NCI-H510A (cell line): ENCODE data around the gene ING4.

ENCODE experiments used
- DNase-seq: peaks from one replicate; lab custom pipeline; 2025; lab: John Stamatoyannopoulos, UW

Gene ING4

DNA sequence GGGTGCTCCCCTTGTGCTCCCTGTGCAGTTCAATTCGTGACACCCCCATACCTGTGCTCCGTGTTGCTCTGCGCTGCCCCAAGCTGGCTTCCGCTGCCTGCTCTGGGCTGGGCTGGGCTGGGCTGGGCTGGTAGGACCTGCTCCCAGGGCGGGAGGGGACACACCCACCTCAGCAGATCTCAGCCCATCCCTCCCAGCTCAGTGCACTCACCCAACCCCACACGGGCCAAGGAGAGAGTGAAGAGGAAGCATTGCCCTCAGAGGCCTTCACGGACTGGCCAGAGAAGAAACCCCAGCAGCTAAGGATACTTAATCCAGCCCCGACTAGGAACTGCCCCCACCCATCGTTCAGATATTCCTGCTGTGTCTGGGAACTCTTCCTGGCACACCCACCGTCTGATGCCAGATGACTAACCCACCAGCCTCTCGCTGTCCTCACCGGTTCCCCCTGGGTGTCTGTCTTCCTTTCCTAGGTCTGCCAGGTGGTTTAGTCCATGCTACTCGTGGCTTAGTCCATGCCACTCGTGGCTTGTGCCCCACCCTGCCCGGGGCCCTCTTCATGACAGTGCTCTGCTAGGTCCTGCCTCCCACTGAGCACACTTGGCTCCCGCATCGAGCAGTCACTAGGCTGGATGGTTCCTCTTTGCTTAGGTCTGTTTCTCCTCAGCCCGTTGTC is 26.9 kb downstream of the ING4 start, which contains the start of gene LPAR5:
Gene LPAR5 (minus strand): TSS at position 104 of the 676 bp plus-strand sequence. CDS start 14,711 bp downstream, outside the sequence.
- no peak for DNase-seq

DNA sequence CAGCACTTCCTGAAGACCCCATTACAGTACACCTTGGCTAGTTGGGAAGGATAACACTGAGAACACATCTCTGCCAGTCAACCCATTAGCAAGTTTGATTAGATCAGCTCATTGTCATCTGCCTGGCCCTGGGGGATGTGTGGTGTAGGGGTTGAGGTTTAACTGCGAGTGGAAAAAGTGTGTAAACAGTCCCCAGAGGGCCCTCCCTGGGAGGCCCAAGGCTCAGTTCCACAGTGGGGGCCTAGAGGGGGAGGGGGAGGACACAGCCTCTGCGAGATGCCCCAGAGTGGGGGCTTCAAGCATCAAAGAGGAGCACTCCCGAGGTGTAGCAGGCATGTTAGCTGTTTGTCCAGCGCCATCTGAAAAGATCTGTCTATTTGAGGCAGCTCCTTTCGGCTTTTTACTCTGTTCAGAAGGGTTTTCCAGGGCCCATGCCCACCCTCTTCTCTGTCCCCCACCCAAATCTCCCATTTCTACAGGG is 27.5 kb downstream of the ING4 start:
- no peak for DNase-seq

DNA sequence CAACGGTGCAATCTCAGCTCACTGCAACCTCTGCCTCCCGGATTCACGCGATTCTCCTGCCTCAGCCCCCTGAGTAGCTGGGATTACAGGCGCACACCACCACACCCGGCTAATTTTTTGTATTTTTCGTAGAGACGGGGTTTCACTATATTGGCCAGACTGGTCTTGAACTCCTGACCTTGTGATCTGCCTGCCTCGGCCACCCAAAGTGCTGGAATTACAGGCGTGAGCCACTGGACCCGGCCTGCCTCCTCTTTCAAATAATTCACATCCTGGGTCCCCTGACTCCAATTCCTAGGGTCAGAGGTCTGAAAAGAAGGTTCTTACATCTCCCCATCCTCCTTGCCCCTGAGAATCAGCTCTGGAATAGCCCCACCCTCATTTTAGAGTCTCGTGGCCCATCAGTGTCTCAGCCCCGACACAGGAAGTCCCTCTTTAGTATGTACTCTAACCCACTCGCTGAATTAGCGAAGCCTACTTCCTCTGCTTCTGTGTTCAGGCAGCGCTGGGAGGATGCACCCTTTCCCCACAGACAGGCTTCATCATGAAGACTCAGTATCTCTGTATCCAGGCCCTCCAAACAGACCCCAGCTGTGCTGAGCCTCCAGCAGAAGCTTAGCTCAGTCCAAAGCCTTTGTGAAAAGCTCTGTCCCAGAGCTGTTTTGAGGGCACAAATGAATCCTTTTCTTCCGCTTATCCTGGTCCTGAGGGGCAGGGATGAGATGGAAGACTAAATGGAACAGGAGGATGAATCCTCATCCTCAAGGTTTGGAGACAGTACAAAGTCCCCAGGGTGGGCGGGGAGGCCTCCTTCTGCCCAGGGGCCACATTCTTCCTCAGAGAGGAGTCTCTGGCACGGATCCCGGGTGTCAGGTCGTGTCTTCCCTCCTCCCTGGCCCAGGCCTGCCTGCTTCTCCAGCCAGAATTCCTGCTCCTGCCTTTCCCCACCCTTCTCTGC is 30.6 kb downstream of the ING4 start:
- DNase-seq, result peak; percentile 44

DNA sequence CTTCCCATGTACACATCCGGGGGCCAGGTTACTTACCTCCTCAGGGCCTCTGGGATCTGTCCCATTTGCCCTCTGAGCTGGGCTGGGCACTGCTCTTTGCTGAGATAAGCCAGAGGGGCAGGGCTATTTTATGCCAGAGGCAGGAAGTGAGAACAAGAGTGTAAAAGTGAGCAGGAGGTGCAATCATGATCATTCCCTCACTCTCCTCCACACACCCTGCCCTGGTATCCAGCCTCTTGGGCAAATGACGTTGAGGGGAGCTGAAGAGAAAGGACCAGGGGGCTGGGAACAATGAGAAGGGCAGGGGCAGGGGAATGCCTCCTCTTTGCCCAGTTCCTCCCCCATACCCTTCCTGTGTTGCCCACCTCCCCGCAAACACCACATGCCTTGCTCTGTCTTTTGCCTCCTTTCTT is 31.4 kb downstream of the ING4 start:
- no peak for DNase-seq

DNA sequence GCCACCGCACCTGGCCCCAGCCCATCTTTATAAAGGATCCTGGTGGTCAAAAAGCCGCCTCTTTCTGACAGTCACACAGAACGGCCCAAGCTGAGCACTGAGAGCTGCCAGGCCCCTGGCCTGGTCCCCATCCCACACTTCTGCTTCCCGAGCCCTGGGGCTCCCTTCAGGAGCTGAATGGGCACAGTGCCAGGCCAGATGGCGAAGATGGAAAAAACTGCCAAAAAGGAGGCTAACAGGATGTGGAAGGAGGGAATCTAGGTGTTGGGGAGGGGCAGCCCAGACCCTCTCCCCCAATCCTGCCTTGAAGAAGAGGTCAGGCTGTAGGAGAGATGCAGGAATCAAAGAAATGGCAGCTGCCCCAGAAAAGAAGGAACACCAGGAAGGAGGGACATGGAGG is 32.2 kb downstream of the ING4 start:
- DNase-seq, result no peak

DNA sequence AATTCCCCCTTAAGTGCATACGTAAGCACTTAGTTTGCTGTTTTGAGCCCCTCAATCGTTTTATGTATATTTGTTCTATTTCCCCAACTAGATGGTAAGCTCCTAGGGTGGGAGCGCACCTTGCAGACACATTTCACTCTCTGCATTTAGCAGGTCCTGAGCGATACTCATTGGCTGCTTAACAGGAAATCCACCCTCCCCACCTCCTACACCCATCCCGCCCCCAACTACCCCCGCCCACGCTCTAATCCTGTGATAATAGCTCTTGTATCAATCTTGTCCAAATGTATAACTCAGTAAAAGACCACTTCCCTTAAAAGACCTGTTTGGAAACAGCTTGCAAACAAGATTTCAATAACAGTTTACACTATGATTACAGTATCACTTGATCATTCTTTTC is 35.3 kb downstream of the ING4 start:
- DNase-seq, result no peak

DNA sequence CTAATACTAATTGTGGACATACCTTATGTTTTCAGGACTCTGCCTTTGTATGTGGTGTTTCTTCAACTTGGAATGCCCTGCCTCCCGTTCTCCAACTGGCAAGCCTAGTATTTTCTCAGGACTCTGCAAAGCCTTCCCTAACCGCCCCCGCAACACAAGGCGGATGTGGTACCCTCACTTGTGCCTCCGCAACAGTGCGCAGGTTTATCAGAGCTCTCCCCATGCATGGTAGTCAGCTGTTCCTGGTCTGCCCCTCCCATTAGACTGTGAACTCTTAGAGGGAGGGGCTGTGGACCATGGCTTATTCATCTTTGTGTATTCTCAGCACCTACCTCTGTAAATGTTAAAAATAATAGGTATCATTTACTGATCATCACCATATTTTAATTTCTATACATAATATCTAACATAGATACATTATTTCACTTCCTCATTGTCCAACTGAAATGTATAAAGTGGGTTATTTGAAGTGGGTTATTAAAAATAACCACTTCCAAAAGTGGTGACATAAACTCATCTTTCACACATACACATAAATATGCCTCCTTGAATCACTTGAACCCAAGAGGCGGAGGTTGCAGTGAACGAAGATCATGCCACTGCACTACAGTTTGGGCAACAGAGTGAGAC is 36.1 kb downstream of the ING4 start:
- no peak for DNase-seq

DNA sequence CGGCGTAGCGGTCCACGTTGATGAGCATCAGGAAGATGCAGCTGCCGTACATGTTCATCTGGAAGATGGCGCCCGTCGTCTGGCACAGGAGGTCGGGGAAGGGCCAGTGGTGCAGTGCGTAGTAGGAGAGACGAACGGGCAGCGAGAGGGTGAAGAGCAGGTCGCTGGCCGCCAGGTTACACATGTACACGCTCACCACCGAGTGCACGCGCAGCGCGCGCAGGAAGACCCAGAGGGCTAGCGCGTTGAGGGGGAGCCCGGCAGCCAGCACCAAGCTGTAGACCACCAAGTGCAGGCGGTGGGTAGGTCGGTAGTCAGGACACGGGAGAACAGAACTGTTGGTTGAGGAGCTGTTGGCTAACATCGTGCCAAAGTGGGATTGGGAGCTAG is 42.0 kb downstream of the ING4 start:
- DNase-seq, result no peak

DNA sequence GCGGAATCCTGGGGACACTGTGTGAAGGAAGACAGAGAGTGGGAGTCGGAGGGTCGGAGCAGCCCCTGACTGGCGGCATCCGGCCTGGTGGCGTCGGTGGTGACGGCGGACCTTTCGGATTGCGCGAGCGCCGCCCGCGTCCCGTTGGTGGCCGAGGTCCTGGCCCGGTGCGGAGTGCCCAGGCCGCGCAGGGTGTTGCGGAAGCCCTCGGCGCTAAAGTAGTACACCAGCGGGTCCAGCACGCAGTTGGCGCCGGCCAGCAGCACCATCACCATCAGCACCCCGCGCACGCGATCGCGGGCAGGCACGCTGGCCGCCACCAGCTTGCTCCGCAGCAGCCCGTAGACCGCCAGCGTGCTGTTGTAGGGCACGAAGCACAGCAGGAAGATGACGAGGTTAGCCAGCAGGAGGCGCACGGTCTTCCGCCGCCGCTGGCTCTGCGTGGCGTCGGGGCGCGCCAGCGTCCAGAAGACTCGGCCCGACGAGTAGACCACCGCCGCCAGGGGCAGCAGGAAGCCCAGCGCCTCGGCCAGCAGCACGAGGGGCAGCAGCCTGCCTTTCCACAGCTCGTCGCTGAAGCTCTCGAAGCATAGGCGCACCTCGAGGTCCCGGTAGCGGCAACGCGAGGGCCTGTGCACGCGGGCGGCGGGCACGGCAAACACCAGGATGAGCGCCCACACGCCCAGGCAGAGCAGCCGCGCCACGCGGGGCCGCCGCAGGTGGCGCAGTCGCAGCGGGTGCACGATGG is 42.6 kb downstream of the ING4 start:
- no peak for DNase-seq

DNA sequence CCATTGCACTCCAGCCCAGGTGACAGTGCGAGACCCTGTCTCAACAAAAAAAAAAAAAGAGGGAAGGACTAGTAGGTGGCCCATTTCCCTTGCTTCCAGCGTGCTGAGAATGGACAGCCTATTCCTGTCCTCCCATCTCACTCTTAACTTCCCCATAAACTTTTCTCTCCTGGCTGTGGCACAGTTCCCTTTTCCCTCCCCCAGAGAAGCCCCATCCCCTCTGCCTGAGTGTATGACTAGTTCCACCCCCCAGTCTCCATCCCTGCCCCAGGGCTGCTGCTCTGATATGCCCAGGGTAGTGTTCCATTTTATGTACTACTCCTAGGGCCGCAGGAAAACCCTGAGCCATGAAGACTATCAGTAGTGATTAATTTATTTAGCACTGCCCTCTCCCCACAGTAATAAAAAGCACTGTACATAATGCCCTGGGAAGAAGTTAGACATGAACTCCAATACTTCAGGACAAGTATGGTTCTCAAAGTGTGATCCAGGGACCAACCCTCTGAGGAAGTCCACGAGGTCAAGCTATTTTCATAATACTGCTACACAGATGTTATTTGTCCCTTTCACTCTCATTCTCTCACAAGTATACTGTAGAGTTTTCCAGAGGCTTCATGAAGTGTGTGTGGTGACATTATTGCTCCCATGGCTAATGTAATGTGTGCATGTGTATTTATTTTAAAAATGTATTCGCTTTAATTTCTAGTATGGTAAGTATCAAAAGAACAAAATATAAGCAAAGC is 44.3 kb downstream of the ING4 start:
- DNase-seq, result no peak

DNA sequence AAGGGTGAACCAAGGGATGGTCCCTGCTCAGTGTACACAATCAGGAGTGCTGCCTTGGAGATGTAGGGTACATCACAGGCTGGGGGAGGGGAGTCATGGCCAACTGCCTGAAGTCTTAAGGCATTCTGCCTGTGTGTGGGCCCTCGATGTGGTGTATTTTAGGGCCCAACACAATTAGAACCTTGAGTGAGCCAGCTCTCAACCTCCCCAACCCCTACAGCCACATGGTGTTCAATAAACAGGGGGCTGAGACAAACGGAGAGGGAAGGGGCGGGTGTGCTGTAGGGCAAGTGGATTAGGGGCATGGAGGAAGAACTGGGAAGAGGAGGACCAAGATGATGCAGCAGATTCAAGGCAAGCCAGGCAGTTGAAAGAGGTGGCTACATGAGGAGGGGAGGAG is 47.1 kb downstream of the ING4 start:
- no peak for DNase-seq

DNA sequence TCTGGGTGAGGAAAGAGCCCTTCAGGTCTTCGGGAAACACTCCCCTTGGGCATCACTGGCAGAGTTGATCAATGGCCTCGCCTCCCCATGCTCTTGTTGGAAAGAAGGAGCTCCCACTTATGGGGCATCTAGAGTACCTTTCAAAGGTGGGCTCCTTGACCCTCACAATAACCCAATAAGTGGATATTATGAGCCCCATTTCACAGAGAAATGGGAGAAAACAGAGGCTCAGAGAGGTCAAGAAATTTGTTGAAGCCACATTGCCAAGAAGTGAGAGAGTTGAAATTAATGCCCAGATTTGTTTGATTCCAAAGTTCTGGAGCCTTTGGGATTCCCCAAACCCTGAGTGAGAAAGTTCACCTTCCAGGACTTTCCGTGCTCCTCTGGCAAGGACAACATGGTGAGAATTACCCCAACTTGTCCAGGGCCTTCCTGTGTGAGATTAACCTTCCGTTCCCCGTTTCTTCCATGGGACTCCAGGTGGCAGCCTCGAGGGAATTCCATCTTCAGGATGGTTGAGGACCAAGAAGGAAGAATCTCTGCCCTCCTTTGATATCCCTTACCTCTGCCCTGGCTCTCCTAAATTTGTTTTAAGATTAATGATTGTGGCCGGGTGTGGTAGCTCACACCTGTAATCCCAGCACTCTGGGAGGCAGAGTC is 48.3 kb downstream of the ING4 start:
- no peak for DNase-seq

DNA sequence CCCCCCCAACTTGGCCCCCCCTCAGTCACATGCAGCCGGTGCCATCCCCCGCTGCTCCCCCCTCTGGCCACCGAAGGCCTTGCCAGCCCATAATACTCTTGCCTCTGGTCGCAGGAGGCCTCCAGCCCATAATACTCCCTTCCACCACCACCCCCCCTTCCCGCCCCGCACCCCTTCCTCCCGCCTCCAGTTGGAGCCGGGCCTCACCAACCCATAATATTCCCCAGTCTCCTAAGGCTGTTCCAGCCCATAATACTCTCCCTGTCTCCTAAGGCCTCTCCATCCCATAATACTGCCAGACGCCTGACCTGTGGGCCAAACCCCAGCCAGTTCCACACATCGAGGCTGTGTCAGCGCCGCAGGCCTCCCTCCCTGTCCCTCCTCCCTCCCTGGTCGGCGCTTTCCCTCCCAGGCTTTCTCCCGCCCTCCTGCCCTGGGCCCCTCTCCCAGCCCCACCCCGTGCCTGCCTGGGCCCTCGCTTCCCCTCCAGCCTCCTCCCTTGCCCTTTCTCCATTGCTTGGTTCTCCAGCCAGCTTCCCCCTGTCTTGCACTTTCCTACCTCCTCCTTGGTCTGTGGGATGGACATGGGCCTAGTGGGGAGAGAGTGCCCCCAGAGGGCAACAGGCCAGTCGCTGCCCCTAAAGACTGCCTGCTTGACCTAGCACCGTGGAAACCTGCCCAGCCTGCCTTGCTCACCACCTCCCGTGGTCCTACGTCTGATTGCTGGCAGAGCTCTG is 49.0 kb downstream of the ING4 start:
- peak; percentile 90 for DNase-seq

DNA sequence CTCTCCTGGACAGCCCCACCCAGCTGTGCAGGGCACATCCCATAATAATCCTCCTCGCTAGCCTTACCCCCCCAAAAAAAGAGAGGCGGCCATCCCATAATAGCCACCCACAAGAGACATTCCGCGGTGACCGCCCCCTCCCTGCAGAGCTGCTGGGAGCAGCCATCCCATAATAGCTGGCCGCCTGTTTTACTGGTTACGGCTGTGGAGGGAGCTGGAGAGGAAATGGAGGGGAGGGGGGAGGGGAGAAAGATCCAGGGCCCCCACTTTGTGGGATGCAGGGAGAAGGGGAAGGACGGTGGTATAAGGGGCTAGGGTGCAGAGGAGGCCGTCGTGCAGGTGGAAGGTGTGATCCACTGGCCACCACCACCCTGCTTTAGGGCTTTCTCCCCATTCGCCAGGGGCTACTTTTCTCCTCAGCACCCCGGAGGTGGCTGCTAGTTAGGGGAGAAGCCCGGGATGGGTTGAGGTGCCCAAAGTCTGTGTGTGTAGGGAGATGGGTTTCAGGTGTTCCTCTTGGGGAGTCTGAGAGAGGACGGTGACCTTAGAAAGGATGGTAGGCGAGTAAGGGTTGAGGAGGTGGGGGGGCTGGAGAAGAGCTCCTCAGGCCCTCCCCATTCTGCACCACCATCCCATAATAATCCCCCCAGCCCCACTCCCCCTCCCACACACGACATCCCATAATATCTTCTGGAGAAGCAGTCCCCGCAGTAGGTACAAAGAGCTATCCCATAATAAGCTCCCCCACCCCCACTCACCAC is 49.7 kb downstream of the ING4 start:
- peak; percentile 77 for DNase-seq

DNA sequence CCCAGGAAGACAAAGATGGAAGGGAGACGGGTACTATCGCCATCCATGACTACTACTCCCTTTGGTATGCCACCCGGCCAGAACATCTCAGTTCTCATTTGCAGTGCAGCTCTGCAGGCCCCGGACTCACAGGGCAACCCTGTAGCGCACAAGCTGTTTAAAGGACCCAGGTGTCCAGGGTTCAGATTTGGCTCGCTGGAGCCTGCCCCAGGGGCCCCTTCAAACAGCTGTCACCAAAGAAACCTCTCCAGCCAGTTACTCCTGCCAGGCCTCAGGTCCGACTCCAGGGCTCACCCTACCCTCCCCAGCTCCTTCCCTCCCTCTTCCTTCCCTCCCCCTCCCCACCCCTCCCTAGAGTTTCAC is 50.3 kb downstream of the ING4 start:
- no peak for DNase-seq

DNA sequence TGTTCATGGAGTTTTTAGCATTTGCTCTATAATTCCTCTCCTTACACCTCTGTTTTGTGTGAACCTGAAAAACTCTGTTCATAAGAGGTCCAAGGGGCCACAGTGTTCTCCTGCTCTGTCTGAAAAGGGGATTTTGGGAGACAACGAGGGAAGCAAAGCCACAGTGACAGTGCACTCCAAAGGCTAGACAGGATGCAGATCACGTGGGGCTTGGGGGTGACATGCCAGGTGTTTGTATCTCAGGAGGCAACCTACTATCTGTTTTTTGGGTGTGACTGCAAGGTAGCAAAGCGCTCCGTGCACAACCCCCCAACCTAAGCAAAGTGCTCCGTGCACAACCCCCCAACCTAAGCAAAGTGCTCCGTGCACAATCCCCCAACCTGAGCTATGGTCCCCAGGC is 50.7 kb downstream of the ING4 start:
- DNase-seq, result no peak

DNA sequence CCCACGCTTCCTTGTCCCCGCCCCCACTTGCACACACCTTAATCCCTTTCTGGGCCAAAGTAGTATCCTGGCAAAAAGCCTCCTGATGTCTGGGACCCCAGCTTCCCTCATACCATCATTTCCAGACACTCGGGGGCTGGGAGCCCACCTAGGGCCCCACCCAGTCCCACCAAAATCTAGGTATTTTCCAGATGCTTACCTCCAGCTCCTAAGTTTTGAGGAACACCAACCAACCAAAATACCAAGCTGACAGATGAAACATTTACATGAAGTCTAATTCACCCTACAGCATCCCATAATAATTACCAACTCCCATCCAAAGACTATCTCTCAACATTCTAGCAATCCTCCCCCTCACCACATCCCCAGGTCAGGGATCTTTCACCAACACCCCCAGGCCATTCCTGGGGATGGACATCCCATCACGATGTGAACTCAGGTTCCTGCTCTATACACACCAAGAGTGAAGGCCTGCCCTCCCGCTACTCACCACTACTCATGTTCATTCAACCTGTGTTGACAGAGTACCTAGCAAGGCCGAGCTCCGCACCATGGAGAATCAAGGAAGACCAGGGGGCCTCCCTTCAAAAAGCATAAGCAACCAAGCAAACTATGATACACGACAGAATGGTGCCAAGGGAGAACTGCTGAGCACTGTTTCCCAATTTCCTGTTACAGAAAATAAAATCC is 54.2 kb downstream of the ING4 start:
- no peak for DNase-seq

DNA sequence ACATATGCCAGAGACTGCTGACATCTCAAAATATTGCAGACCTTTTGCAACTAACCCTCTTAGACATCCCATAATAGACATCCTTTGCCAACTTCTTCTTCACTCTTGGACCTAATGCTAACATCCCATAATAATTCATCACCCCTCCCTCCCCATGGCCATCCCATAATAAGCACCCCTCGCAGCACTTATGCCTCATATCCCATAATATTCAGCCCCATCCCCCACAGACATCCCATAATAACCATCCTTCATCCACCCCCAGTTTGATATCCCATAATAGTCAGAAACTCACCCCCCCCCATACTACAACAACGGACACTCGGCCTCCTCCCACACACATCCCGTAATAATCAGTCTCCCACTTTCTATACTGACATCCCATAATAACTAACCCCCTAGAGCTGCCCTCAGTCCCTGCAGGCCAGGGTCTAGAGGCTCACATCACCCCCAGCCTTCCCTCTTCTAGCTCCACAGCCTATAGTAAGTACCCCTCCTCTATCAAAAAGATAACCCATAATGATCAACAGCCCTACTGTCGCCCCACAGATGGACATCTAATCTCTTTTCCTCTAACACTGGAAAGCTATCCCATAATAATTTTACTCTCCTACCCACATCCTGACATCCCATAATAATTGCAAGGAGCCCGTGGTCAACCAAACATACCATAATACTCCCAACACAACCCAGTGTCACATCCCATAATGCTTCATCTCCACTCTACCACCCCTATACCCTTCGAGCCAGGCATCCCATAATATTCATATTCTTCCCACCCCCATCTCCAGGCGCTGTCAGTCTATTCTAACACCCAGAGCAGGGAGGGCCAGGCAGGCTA is 54.9 kb downstream of the ING4 start:
- peak; percentile 77 for DNase-seq
